Measurements from ENCODE around the gene JAKMIP2.

JAKMIP2 gene

DNA sequence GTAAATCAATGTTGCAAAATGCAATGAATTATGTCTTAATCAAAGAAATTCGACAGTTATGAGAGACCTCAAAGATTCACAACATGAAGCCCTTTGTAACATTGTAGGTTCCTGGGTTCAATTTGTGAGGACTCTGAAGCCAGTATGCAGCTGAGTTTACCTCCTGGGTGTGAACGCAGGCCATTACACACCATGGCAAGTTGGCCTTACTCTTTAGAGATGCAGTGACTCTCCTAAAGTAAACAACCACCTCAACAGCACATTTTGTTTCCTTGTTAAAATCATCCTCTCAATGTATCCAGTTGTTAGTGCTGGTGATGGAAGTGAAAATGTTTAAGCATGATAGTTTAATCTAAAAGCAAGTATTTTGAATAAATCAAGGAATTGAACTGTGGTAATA lies 73.8 kb downstream of the JAKMIP2 start:
- Histone ChIP-seq H3K27me3 (ENCODE audit: insufficient read depth, poor library complexity, severe bottlenecking) (no peaks in the 10 kb centered on the region), H3K27ac (replicated peaks) (no peak overlapping the region), H3K4me3 (replicated peaks; ENCODE audit: insufficient read depth, low read length) (no peak overlapping the region)
- DNase-seq (ENCODE audit: low read depth in 1 of 2, low spot score in 1 of 2), result no peak
- TF ChIP-seq POLR2AphosphoS5 (IDR thresholded peaks at IDR 0.05; ENCODE audit: low read depth), result no peak
- TF ChIP-seq, protein P1, sequence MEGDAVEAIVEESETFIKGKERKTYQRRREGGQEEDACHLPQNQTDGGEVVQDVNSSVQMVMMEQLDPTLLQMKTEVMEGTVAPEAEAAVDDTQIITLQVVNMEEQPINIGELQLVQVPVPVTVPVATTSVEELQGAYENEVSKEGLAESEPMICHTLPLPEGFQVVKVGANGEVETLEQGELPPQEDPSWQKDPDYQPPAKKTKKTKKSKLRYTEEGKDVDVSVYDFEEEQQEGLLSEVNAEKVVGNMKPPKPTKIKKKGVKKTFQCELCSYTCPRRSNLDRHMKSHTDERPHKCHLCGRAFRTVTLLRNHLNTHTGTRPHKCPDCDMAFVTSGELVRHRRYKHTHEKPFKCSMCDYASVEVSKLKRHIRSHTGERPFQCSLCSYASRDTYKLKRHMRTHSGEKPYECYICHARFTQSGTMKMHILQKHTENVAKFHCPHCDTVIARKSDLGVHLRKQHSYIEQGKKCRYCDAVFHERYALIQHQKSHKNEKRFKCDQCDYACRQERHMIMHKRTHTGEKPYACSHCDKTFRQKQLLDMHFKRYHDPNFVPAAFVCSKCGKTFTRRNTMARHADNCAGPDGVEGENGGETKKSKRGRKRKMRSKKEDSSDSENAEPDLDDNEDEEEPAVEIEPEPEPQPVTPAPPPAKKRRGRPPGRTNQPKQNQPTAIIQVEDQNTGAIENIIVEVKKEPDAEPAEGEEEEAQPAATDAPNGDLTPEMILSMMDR (IDR thresholded peaks at IDR 0.05; ENCODE audit: insufficient read depth, low read length), result no peak
- TF ChIP-seq, protein P2, sequence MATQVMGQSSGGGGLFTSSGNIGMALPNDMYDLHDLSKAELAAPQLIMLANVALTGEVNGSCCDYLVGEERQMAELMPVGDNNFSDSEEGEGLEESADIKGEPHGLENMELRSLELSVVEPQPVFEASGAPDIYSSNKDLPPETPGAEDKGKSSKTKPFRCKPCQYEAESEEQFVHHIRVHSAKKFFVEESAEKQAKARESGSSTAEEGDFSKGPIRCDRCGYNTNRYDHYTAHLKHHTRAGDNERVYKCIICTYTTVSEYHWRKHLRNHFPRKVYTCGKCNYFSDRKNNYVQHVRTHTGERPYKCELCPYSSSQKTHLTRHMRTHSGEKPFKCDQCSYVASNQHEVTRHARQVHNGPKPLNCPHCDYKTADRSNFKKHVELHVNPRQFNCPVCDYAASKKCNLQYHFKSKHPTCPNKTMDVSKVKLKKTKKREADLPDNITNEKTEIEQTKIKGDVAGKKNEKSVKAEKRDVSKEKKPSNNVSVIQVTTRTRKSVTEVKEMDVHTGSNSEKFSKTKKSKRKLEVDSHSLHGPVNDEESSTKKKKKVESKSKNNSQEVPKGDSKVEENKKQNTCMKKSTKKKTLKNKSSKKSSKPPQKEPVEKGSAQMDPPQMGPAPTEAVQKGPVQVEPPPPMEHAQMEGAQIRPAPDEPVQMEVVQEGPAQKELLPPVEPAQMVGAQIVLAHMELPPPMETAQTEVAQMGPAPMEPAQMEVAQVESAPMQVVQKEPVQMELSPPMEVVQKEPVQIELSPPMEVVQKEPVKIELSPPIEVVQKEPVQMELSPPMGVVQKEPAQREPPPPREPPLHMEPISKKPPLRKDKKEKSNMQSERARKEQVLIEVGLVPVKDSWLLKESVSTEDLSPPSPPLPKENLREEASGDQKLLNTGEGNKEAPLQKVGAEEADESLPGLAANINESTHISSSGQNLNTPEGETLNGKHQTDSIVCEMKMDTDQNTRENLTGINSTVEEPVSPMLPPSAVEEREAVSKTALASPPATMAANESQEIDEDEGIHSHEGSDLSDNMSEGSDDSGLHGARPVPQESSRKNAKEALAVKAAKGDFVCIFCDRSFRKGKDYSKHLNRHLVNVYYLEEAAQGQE (IDR thresholded peaks at IDR 0.05; ENCODE audit: insufficient replicate concordance, low read depth), result no peak
- TF ChIP-seq SPI1 (IDR thresholded peaks at IDR 0.05; ENCODE audit: borderline replicate concordance, low read depth), result no peak
- no peak for TF ChIP-seq GABPA (IDR thresholded peaks at IDR 0.05; ENCODE audit: low read depth)

DNA sequence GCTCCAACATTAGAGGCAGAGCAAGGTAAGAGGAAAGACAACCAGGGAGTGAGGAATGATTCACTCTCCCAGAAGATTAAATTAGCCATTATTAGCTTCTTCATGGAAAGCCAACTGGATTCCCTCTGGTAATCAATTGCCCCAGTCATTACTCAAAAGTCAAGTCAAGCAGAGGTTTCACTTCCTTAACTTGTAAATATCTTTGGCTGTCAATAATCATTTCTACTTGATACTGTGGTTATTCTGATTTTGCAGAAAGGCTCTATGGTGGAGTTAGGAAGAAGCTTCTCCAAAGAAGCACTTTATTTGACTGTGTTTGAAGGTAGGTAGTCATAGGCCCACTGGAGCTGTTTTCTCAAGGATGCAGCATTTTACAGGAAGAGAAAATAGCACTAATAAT lies 78.0 kb downstream of the JAKMIP2 start:
- H3K27me3 ChIP-seq (ENCODE audit: insufficient read depth, poor library complexity, severe bottlenecking), result no peaks in the 10 kb centered on the region
- TF ChIP-seq GABPA (IDR thresholded peaks at IDR 0.05; ENCODE audit: low read depth) (no peak), SPI1 (IDR thresholded peaks at IDR 0.05; ENCODE audit: borderline replicate concordance, low read depth) (no peak), POLR2AphosphoS5 (IDR thresholded peaks at IDR 0.05; ENCODE audit: low read depth) (no peak)
- TF ChIP-seq, protein P1 (IDR thresholded peaks at IDR 0.05; ENCODE audit: insufficient read depth, low read length), result no peak
- H3K4me3 ChIP-seq (replicated peaks; ENCODE audit: insufficient read depth, low read length), result no peak overlapping the region
- DNase-seq (ENCODE audit: low read depth in 1 of 2, low spot score in 1 of 2), result no peak
- H3K27ac ChIP-seq (replicated peaks), result no peak overlapping the region

DNA sequence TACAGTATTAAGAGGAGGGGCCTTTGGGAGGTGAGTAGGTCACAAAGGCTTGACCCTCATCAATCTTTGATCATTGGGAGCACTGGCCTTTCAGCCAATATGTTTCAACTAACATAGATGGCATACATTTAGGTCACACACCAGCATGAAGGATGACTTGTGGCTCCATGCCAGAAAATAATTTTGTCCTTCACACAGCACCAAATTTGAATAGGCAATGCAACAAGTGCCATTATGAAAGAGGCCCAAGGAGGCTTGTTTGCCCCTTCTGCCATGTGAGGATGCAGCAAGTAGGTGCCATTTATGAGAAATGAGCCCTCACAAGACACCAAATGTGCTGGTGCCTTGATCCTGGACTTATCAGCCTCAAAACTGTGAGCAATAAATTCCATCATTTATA lies 81.1 kb downstream of the JAKMIP2 start:
- no peak for DNase-seq (ENCODE audit: low read depth in 1 of 2, low spot score in 1 of 2)
- no peak overlapping the region for H3K27ac ChIP-seq (replicated peaks)
- TF ChIP-seq GABPA (IDR thresholded peaks at IDR 0.05; ENCODE audit: low read depth) (no peak), SPI1 (IDR thresholded peaks at IDR 0.05; ENCODE audit: borderline replicate concordance, low read depth) (no peak), POLR2AphosphoS5 (IDR thresholded peaks at IDR 0.05; ENCODE audit: low read depth) (no peak)
- TF ChIP-seq, protein P1 (IDR thresholded peaks at IDR 0.05; ENCODE audit: insufficient read depth, low read length), result no peak
- TF ChIP-seq, protein P2 (IDR thresholded peaks at IDR 0.05; ENCODE audit: insufficient replicate concordance, low read depth), result no peak

DNA sequence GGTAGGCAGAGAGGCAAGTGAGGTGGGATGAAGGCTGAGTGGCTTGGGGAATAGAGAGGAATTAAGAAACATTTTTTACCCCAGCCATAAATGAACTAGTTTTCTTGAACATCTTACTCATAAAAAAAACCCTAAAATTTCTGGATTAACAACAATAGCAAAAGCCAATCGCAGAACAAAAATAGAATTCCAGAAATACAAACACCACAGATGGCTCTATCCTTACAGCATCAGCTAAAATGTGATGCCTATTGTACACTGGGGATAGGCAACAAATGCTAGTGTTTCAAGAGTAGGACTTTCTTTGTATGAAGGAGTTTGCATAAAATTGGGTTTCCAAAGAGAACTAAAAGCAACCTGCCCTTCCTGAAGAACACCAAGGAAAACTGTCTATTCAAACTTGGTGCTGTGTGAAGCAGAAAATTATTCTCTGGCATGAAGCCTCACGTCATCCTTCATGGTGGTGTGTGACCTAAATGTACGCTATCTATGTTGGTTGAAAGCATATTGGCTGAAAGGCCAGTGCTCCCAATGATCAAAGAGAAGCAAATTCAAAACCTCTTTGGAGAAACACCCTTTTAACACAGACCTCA lies 82.9 kb downstream of the JAKMIP2 start:
- TF ChIP-seq GABPA (IDR thresholded peaks at IDR 0.05; ENCODE audit: low read depth) (no peak), SPI1 (IDR thresholded peaks at IDR 0.05; ENCODE audit: borderline replicate concordance, low read depth) (no peak), POLR2AphosphoS5 (IDR thresholded peaks at IDR 0.05; ENCODE audit: low read depth) (no peak)
- TF ChIP-seq, protein P1 (IDR thresholded peaks at IDR 0.05; ENCODE audit: insufficient read depth, low read length), result no peak
- TF ChIP-seq, protein P2 (IDR thresholded peaks at IDR 0.05; ENCODE audit: insufficient replicate concordance, low read depth), result no peak
- no peak for DNase-seq (ENCODE audit: low read depth in 1 of 2, low spot score in 1 of 2)
- no peaks in the 10 kb centered on the region for H3K27me3 ChIP-seq (ENCODE audit: insufficient read depth, poor library complexity, severe bottlenecking)
- no peak overlapping the region for H3K4me3 ChIP-seq (replicated peaks; ENCODE audit: insufficient read depth, low read length)
- no peak overlapping the region for H3K27ac ChIP-seq (replicated peaks)

More for the DNA sequence above, 81.1 kb downstream of the JAKMIP2 start:
- H3K27me3 ChIP-seq (ENCODE audit: insufficient read depth, poor library complexity, severe bottlenecking), result no peaks in the 10 kb centered on the region
- H3K4me3 ChIP-seq (replicated peaks; ENCODE audit: insufficient read depth, low read length), result no peak overlapping the region

Data from HL-60 (cell line).